A549 (cell line): ENCODE data around the gene GRIN3A.

Experiments
- CEBPB ChIP-seq, 2 experiments: fragments of >200 bp in 1 of 2; sonication (Bioruptor Twin) in 1 of 2; formaldehyde crosslinking in 1 of 2; IDR thresholded peaks; 2 replicates each; pipeline ENCODE4 v1.6.1; 2012 to 2016
- TF ChIP-seq, protein P1 (sequence below): fragments of >200 bp; sonication (Bioruptor Twin); formaldehyde crosslinking; IDR thresholded peaks from 3 replicates; pipeline ENCODE4 v1.5.1; 2016

GRCh38 chr9:101585740-101586139, 152.7 kb downstream of the GRIN3A start:
- TF ChIP-seq, protein P1, sequence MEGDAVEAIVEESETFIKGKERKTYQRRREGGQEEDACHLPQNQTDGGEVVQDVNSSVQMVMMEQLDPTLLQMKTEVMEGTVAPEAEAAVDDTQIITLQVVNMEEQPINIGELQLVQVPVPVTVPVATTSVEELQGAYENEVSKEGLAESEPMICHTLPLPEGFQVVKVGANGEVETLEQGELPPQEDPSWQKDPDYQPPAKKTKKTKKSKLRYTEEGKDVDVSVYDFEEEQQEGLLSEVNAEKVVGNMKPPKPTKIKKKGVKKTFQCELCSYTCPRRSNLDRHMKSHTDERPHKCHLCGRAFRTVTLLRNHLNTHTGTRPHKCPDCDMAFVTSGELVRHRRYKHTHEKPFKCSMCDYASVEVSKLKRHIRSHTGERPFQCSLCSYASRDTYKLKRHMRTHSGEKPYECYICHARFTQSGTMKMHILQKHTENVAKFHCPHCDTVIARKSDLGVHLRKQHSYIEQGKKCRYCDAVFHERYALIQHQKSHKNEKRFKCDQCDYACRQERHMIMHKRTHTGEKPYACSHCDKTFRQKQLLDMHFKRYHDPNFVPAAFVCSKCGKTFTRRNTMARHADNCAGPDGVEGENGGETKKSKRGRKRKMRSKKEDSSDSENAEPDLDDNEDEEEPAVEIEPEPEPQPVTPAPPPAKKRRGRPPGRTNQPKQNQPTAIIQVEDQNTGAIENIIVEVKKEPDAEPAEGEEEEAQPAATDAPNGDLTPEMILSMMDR: no peak
- no peak for TF ChIP-seq CEBPB (IDR thresholded peaks at IDR 0.05)
